IPS-NIHi7 (cell line): Measurements from ENCODE around the gene RPS3.
"Not testable (repeated sequence)": the region's sequence is repeated elsewhere in the genome, so short reads cannot be mapped to it uniquely, and the experiment has no call there.

Experiments
- DNase-seq: peaks from one replicate; pipeline ENCODE4 v3.0.0; 2012; ENCODE audit warnings: mixed read lengths; ENCODE audit errors: extremely low spot score

Gene RPS3

GRCh38 chr11:75380245-75380644 lies 19.1 kb upstream of the RPS3 start:
- no peak for DNase-seq

- no peak for DNase-seq
Measured at GRCh38 chr11:75380716-75381420, 18.4 kb upstream of the RPS3 start.

- DNase-seq: peak; percentile 78
Measured at GRCh38 chr11:75383246-75383645, 16.1 kb upstream of the RPS3 start.

- peak; percentile 84 for DNase-seq
Measured at GRCh38 chr11:75384438-75385080, 14.8 kb upstream of the RPS3 start.

- DNase-seq: no peak
Measured at GRCh38 chr11:75386942-75387630, 12.2 kb upstream of the RPS3 start.

- no peak for DNase-seq
Measured at GRCh38 chr11:75387736-75388294, 11.5 kb upstream of the RPS3 start.

- peak; percentile 77 for DNase-seq
Measured at GRCh38 chr11:75388386-75389275, 10.7 kb upstream of the RPS3 start.

GRCh38 chr11:75389276-75389605 lies 10.1 kb upstream of the RPS3 start:
- DNase-seq: no peak

- no peak for DNase-seq
Measured at GRCh38 chr11:75389925-75390324, 9.4 kb upstream of the RPS3 start.

GRCh38 chr11:75394085-75394840 lies 5.1 kb upstream of the RPS3 start:
- DNase-seq: no peak

GRCh38 chr11:75398906-75399305 lies 412 bp upstream of the RPS3 start:
- no peak for DNase-seq

- DNase-seq: no peak
Measured at GRCh38 chr11:75400146-75400865, 988 bp downstream of the RPS3 start.

GRCh38 chr11:75402002-75402773 lies 2.9 kb downstream of the RPS3 start:
- no peak for DNase-seq

GRCh38 chr11:75403037-75403436 lies 3.7 kb downstream of the RPS3 start:
- DNase-seq: no peak

- no peak for DNase-seq
Measured at GRCh38 chr11:75403983-75404658, 4.8 kb downstream of the RPS3 start.

- DNase-seq: no peak
Measured at GRCh38 chr11:75406338-75406777, 7.0 kb downstream of the RPS3 start.

- DNase-seq: no peak
Measured at GRCh38 chr11:75408957-75409219, 9.6 kb downstream of the RPS3 start.

- not testable (repeated sequence) for DNase-seq
Measured at GRCh38 chr11:75409971-75410370, 10.7 kb downstream of the RPS3 start.

- DNase-seq: not testable (repeated sequence)
Measured at GRCh38 chr11:75413146-75413545, 13.8 kb downstream of the RPS3 start.
